K562 (cell line): Measurements from ENCODE around the gene PPM1H. TPM values are rescaled to one million over a fixed set of nuclear protein-coding genes. Genes with fewer than 3 reads are reported as not detected.

Experiments used
- BACH1 ChIP-seq: fragments of 200-800 bp; sonication (Bioruptor generic); IDR thresholded peaks from 2 replicates; pipeline ENCODE4 v1.6.1; 2016; ENCODE audit warnings: missing genetic modification characterization, missing compliant biosample characterization
- CBX8 ChIP-seq: fragments of 200-600 bp; sonication (generic); IDR thresholded peaks from 2 replicates; pipeline ENCODE4 v1.6.1; 2012; ENCODE audit warnings: borderline replicate concordance, mixed run types, low read depth, mild to moderate bottlenecking, moderate library complexity, mixed read lengths, low read length, control low read depth, inconsistent platforms; ENCODE audit not compliant: poor library complexity, severe bottlenecking; ENCODE audit errors: extremely low read depth
- CEBPZ ChIP-seq: fragments of 150-350 bp; IDR thresholded peaks from 2 replicates; pipeline ENCODE4 v1.6.1; 2014; ENCODE audit warnings: low read depth, mild to moderate bottlenecking, low read length, borderline replicate concordance
- DMBX1 ChIP-seq: fragments of 250-450 bp; sonication (Bioruptor Pico); IDR thresholded peaks from 2 replicates; pipeline ENCODE4 v1.8.0; 2022; ENCODE audit warnings: inconsistent platforms, mild to moderate bottlenecking, moderate library complexity, borderline replicate concordance
- E2F4 ChIP-seq: sonication (generic); formaldehyde crosslinking; IDR thresholded peaks from 2 replicates; pipeline ENCODE4 v1.8.0; 2022; ENCODE audit warnings: mild to moderate bottlenecking, low read depth, missing genetic modification reagents
- FIP1L1 ChIP-seq: fragments of 200-400 bp; formaldehyde crosslinking; IDR thresholded peaks from 2 replicates; pipeline ENCODE4 v1.6.1; 2018; ENCODE audit warnings: mild to moderate bottlenecking, low read depth, low read length; ENCODE audit not compliant: poor library complexity, severe bottlenecking
- FOXM1 ChIP-seq, 2 experiments: fragments of 450-650 bp in 1 of 2; sonication (generic) in 1 of 2; formaldehyde crosslinking in 1 of 2; IDR thresholded peaks; 2 replicates each; pipeline versions ENCODE4 v1.6.1 to v1.9.0; 2017 to 2022; ENCODE audit warnings: low read depth in 2 of 2, mild to moderate bottlenecking in 2 of 2, missing genetic modification reagents in 1 of 2, moderate library complexity in 1 of 2
- HMGN3 ChIP-seq: IDR thresholded peaks from 2 replicates; pipeline ENCODE4 v1.6.1; 2011; ENCODE audit warnings: borderline replicate concordance, low read depth, mild to moderate bottlenecking, mixed read lengths, low read length; ENCODE audit not compliant: insufficient read length; ENCODE audit errors: extremely low read depth
- JUN ChIP-seq, 2 experiments: sonication (generic) in 1 of 2; formaldehyde crosslinking in 1 of 2; IDR thresholded peaks; 2 replicates each; pipeline versions ENCODE4 v1.6.1 to v1.8.0; 2012 to 2022; ENCODE audit warnings: borderline replicate concordance in 2 of 2, mild to moderate bottlenecking in 2 of 2, improper control_type of control experiment in 1 of 2, low read depth in 1 of 2, low read length in 1 of 2, missing genetic modification reagents in 1 of 2
- MBD2 ChIP-seq: sonication (generic); IDR thresholded peaks from 2 replicates; pipeline ENCODE4 v1.6.1; 2016; ENCODE audit warnings: low read depth, borderline replicate concordance
- MIER1 ChIP-seq: fragments of 450-650 bp; IDR thresholded peaks from 2 replicates; pipeline ENCODE4 v1.6.1; 2016; ENCODE audit warnings: antibody characterized with exemption, mild to moderate bottlenecking, low read depth
- MLX ChIP-seq, 2 experiments: fragments of 450-650 bp in 1 of 2; sonication (generic) in 1 of 2; formaldehyde crosslinking; conservative IDR thresholded peaks; 2 replicates each; pipeline versions ENCODE4 v1.4.0 to v1.8.1; 2020 to 2022; ENCODE audit warnings: mild to moderate bottlenecking in 1 of 2, missing genetic modification reagents in 1 of 2
- NFYB ChIP-seq: IDR thresholded peaks from 2 replicates; pipeline ENCODE4 v1.6.1; 2011; ENCODE audit warnings: mild to moderate bottlenecking, moderate library complexity; ENCODE audit not compliant: insufficient read length; ENCODE audit errors: extremely low read depth
- PML ChIP-seq: IDR thresholded peaks from 2 replicates; pipeline ENCODE4 v1.6.1; 2012; ENCODE audit warnings: low read length, inconsistent platforms
- POLR2AphosphoS5 ChIP-seq: IDR thresholded peaks from 2 replicates; pipeline ENCODE4 v1.6.1; 2011; ENCODE audit warnings: mild to moderate bottlenecking, low read depth, low read length, moderate library complexity; ENCODE audit not compliant: control insufficient read depth, insufficient read depth
- U2AF1 ChIP-seq: fragments of 200-400 bp; formaldehyde crosslinking; optimal IDR thresholded peaks from 2 replicates; pipeline ENCODE3; 2017; ENCODE audit warnings: mild to moderate bottlenecking, low read depth, low read length, moderate library complexity
- ZNF740 ChIP-seq, 3 experiments: fragments of 200-800 bp in 1 of 3; sonication (Bioruptor generic) in 1 of 3; sonication (generic) in 1 of 3; formaldehyde crosslinking in 1 of 3; IDR thresholded peaks; 2 replicates each; pipeline versions ENCODE4 v1.6.1 to v1.8.0; 2016 to 2022; ENCODE audit warnings: mild to moderate bottlenecking in 2 of 3, missing compliant biosample characterization in 2 of 3, missing genetic modification characterization in 2 of 3, missing genetic modification reagents in 1 of 3
- polyA plus RNA-seq, 8 experiments: library from polyadenylated mRNA; depleted of rRNA in 4 of 8; stranded (reverse) in 5 of 8; unstranded in 3 of 8; fragments of >200 nt; fragmentation: Nextera tagmentation in 2 of 8; fragmentation: Illumina TruSeq in 1 of 8; extraction: Ambion mirVana in 2 of 8; extraction: Trizol in 1 of 8; gene quantifications; 2 replicates each; pipeline versions ENCODE4 v1.2.1 to v1.2.3, GENCODE V29; 2011 to 2014; ENCODE audit warnings: inconsistent platforms in 1 of 8, missing spikeins in 1 of 8
- total RNA-seq, 7 experiments: library from RNA; depleted of rRNA in 6 of 7; stranded (reverse); fragments of >200 nt in 6 of 7; fragmentation: Illumina TruSeq in 2 of 7; extraction: Trizol in 2 of 7; gene quantifications; 2 replicates each; pipeline versions ENCODE4 v1.2.1 to v1.2.3, GENCODE V29; 2011 to 2021; ENCODE audit warnings: low replicate concordance in 1 of 7

PPM1H gene
- total and polyA plus RNA-seq, 9 of the 15 experiments (the other 6 are each of a cell fraction or from before 2014, with no cell fraction given): 5.3 to 29.3 (median 11.3) TPM

DNA sequence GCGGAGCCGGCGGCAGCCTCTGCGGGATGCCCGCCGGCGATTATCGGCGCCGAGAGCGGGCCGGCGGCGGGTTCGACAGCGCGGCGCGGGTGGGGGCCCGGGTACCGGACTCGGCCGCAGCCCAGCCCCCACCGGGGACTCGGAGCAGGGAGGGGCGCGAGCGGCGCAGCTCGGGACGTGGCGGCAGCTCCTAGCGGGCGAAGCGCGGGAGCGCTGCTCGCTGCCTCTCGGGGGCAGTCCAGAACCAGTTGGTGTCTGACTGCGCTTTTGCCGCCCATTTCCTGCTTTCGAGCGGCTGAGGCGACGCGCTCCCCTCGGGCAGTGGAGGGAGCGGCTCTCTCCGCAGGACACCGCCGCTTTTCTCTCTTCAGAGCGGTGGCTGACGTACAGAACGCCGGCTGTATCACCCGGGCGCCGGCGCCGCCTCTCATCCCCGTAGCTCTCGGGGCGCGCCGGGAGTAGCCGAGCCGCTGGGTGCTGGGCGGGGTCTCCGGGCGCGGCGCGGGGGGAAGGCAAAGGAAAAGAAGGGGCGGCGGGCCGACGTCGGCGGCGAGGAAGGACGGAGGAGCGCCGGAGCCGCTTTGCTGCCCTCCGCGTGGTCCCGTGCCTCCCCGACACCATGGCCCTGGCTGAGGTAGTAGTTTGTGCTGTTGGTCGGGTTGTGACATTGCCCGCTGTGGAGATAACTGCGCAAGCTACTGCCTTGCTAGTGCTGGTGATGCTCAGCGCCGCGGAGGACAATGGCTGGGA, 331.7 kb downstream of the PPM1H start (continued):
- TF ChIP-seq MLX (CRISPR knock-in tag; conservative IDR thresholded peaks at IDR 0.05): no peak
- peak; percentile 20; the same call in 1 of the 2 replicates for TF ChIP-seq DMBX1 (CRISPR knock-in tag)
- peak; percentile 92 for TF ChIP-seq FIP1L1
- peak; percentile 41; the same call in 1 of the 2 replicates for TF ChIP-seq MBD2
- no peak for TF ChIP-seq MIER1
- TF ChIP-seq CEBPZ: no peak
- TF ChIP-seq HMGN3: peak; percentile 58
- TF ChIP-seq E2F4 (CRISPR knock-in tag): peak; percentile 8; the same call in 1 of the 2 replicates
- no peak for TF ChIP-seq BACH1 (tag)
- TF ChIP-seq FOXM1 (IDR thresholded peaks at IDR 0.05; ENCODE audit: low read depth): no peak
- peak; percentile 88; the same call in 1 of the 2 replicates for TF ChIP-seq FOXM1 (CRISPR knock-in tag; IDR thresholded peaks at IDR 0.05; ENCODE audit: low read depth)
- TF ChIP-seq JUN (IDR thresholded peaks at IDR 0.05; ENCODE audit: borderline replicate concordance, low read depth, low read length): no peak
- peak; percentile 52; the same call in 1 of the 2 replicates for TF ChIP-seq JUN (CRISPR knock-in tag; IDR thresholded peaks at IDR 0.05; ENCODE audit: borderline replicate concordance)
- TF ChIP-seq CBX8: no peak
- TF ChIP-seq POLR2AphosphoS5: peak; percentile 56
- TF ChIP-seq U2AF1: peak; percentile 60
- no peak for TF ChIP-seq NFYB
- TF ChIP-seq ZNF740 (CRISPR knock-in tag; IDR thresholded peaks at IDR 0.05): peak; percentile 37; the same call in 1 of the 2 replicates
- TF ChIP-seq ZNF740 (tag; IDR thresholded peaks at IDR 0.05): no peak
- TF ChIP-seq PML: peak; percentile 29; the same call in 1 of the 2 replicates
